NCI-H146 treated with DMSO at 0.1 percent for 48 hours (cell line): ENCODE data around the gene BICRAL.
"Not testable (repeated sequence)": the region's sequence is repeated elsewhere in the genome, so short reads cannot be mapped to it uniquely, and the experiment has no call there.

Experiments used
- DNase-seq: peaks from one replicate; lab custom pipeline; 2025; ENCODE audit not compliant: unreplicated experiment; lab: John Stamatoyannopoulos, UW

Gene BICRAL

GRCh38 chr6:42781796-42782688, at the start of gene BICRAL:
TSS of gene BICRAL (plus strand) at chr6:42782052. CDS start at chr6:42822023, 39,971 bp downstream.
- peak; percentile 81 for DNase-seq

GRCh38 chr6:42733867-42734481, 47.9 kb upstream of the BICRAL start:
- DNase-seq: not testable (repeated sequence)

GRCh38 chr6:42735976-42736375, 45.9 kb upstream of the BICRAL start:
- no peak for DNase-seq

- no peak for DNase-seq
Observed at GRCh38 chr6:42740725-42741124, 41.1 kb upstream of the BICRAL start.

GRCh38 chr6:42742116-42742894, 39.5 kb upstream of the BICRAL start:
- DNase-seq: peak; percentile 92

- DNase-seq: no peak
Observed at GRCh38 chr6:42744351-42744893, 37.4 kb upstream of the BICRAL start.

GRCh38 chr6:42745083-42745639, 36.7 kb upstream of the BICRAL start:
- peak; percentile 50 for DNase-seq

GRCh38 chr6:42745640-42746462, 36.0 kb upstream of the BICRAL start, which contains the start of gene TBCC:
TSS of gene TBCC (minus strand) at chr6:42746103. CDS start at chr6:42746073, 30 bp downstream.
- DNase-seq: peak; percentile 99

- DNase-seq: peak; percentile 96
Observed at GRCh38 chr6:42746463-42747391, 35.1 kb upstream of the BICRAL start.

GRCh38 chr6:42748203-42748898, 33.5 kb upstream of the BICRAL start:
- DNase-seq: no peak

GRCh38 chr6:42751055-42751454, 30.8 kb upstream of the BICRAL start:
- DNase-seq: no peak

- no peak for DNase-seq
Observed at GRCh38 chr6:42754759-42755158, 27.1 kb upstream of the BICRAL start.

- DNase-seq: no peak
Observed at GRCh38 chr6:42756722-42757121, 25.1 kb upstream of the BICRAL start.

- no peak for DNase-seq
Observed at GRCh38 chr6:42758756-42759430, 23.0 kb upstream of the BICRAL start.

- no peak for DNase-seq
Observed at GRCh38 chr6:42761287-42762067, 20.4 kb upstream of the BICRAL start.

- DNase-seq: no peak
Observed at GRCh38 chr6:42762426-42762859, 19.4 kb upstream of the BICRAL start.

- DNase-seq: no peak
Observed at GRCh38 chr6:42762950-42763349, 18.9 kb upstream of the BICRAL start.
